MCF 10A (cell line): ENCODE results near the gene USP36. TPM values are rescaled to one million over a fixed set of nuclear protein-coding genes. Genes with fewer than 3 reads are reported as not detected.

Experiments used
- BruUV-seq: library from RNA; stranded (reverse); fragments of 400-500 nt; replicated peaks from 2 replicates; lab custom pipeline; 2021; lab: Mats Ljungman, UMichigan
- CTCF ChIA-PET: fragments of 300-600 bp; sonication (Branson Sonifier 250); formaldehyde crosslinking; extraction: SDS; loops from one replicate; lab custom pipeline; 2021; ENCODE audit warnings: antibody characterized with exemption, inconsistent platforms; lab: Yijun Ruan, JAX
- POLR2A ChIA-PET: fragments of 300-600, 350-650 bp; sonication (Branson Sonifier 250); formaldehyde crosslinking; extraction: SDS; loops from one replicate; lab custom pipeline; 2020; ENCODE audit warnings: antibody characterized with exemption, inconsistent platforms; lab: Yijun Ruan, JAX
- DNase-seq: peaks from one replicate; pipeline ENCODE4 v3.0.0-alpha.2; 2018; ENCODE audit not compliant: unreplicated experiment
- H3K27ac Mint-ChIP-seq: one replicate; pipeline ENCODE4 v1.8.0; 2022; ENCODE audit warnings: mild to moderate bottlenecking, low read depth, mixed read lengths; ENCODE audit not compliant: unreplicated experiment
- H3K27me3 Mint-ChIP-seq: one replicate; pipeline ENCODE4 v1.8.0; 2022; ENCODE audit warnings: mixed read lengths; ENCODE audit not compliant: insufficient read depth, unreplicated experiment
- H3K36me3 Mint-ChIP-seq: one replicate; pipeline ENCODE4 v1.8.0; 2022; ENCODE audit warnings: mild to moderate bottlenecking, moderate library complexity, mixed read lengths; ENCODE audit not compliant: insufficient read depth, unreplicated experiment
- H3K4me1 Mint-ChIP-seq: one replicate; pipeline ENCODE4 v1.8.0; 2022; ENCODE audit warnings: mixed read lengths; ENCODE audit not compliant: insufficient read depth, unreplicated experiment
- H3K4me3 Mint-ChIP-seq: one replicate; pipeline ENCODE4 v1.8.0; 2022; ENCODE audit warnings: mild to moderate bottlenecking, moderate library complexity, mixed read lengths; ENCODE audit not compliant: unreplicated experiment
- H3K9me3 Mint-ChIP-seq: one replicate; pipeline ENCODE4 v1.8.0; 2022; ENCODE audit warnings: mixed read lengths; ENCODE audit not compliant: unreplicated experiment
- CTCF ChIP-seq: fragments of 200-600 bp; IDR thresholded peaks from one replicate; pipeline ENCODE4 v1.8.0; 2022; ENCODE audit warnings: antibody characterized with exemption, mild to moderate bottlenecking; ENCODE audit not compliant: unreplicated experiment
- intact Hi-C: fragments of 100-400 bp; cut with micrococcal nuclease; formaldehyde crosslinking; loops from 2 replicates; pipeline ENCODE4 v1.14.1; 2022
- total RNA-seq: library from RNA; stranded (reverse); gene quantifications from 2 replicates; pipeline ENCODE4 v1.2.3, GENCODE V29; 2022

Gene USP36
- total RNA-seq, 1 experiment from 2014 or later, result 118 TPM

- ChIA-PET POLR2A (interaction anchor here (0.7 to 1.8 kb wide), 11 partner anchors 9 to 462 kb away, joined by 3 to 9 read pairs (median 4); partner anchors contain the start of gene PGS1), CTCF (interaction anchor here (1.2 kb wide), 1 partner anchor 138 kb away, joined by 3 read pairs; no protein-coding TSS in a partner anchor)
Observed at GRCh38 chr17:78840530-78840779, 159 bp downstream of the USP36 start.

DNA sequence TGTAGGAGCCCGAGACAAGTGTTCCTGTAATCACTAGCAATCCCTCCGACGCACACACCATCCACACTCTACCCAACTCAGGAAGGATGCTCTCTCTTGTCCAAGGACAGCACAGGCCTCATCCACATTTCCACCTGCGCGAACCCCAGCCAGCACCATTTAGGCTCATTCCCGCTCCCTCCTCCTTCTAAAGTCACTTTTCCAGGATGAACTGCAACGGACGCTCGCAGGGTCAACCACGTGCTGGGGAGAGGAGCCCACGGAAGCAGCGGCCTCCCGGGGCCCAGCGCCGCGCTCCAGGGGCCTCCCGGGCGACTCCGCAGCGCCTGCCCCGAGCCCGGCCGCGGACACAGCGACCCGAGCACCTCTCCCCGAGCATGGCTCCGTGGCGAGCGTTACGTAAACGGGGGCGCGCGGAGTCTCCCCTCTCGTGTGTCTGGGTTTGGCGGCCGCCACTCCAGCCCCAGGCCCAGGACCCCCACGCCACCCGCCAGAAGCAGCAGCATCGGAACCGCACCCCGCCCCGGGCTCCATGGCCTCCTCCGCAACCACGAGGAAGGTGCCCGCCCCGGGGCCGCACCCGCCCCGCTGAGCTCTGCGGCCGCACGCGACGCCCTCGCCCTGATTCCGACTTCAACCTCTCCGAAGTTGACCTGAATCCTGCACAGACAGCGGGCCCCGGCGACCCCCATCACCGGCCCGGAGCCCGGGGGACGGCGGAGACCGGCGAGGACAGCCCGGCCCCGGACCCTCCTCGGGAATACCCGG is 668 bp downstream of the USP36 start:
- Mint-ChIP-seq H3K4me3 (peak overlapping the region; percentile 93), H3K27me3 (no peaks in the 10 kb centered on the region), H3K9me3 (no peaks in the 10 kb centered on the region), H3K4me1 (peaks cover 28% of the 10 kb centered on the region), H3K27ac (peak overlapping the region; percentile 90), H3K36me3 (peaks cover 39% of the 10 kb centered on the region)
- TF ChIP-seq CTCF, result no peak
- intact Hi-C loops, result loop anchor here (2.0 kb wide), 1 partner anchor 23 kb away; no protein-coding TSS in a partner anchor
- CTCF ChIA-PET, result interaction anchor here (1.2 kb wide), 1 partner anchor 139 kb away, joined by 3 read pairs; no protein-coding TSS in a partner anchor
- POLR2A ChIA-PET, result interaction anchor here (0.6 to 1.8 kb wide), 13 partner anchors 9 to 462 kb away, joined by 3 to 9 read pairs (median 4); partner anchors contain the start of gene PGS1
- DNase-seq, result peak; percentile 45
- TSS peak; percentile 57 for BruUV-seq

More at GRCh38 chr17:78840530-78840779, 159 bp downstream of the USP36 start:
- TF ChIP-seq CTCF, result no peak
- H3K27me3 Mint-ChIP-seq, result no peaks in the 10 kb centered on the region
- H3K4me3 Mint-ChIP-seq, result peak overlapping the region; percentile 93
- DNase-seq, result no peak
- no TSS peak for BruUV-seq
- H3K4me1 Mint-ChIP-seq, result peaks cover 28% of the 10 kb centered on the region
- peak overlapping the region; percentile 90 for H3K27ac Mint-ChIP-seq
- intact Hi-C loops, result loop anchor here (2.0 kb wide), 1 partner anchor 22 kb away; no protein-coding TSS in a partner anchor
- H3K9me3 Mint-ChIP-seq, result no peaks in the 10 kb centered on the region
- peaks cover 34% of the 10 kb centered on the region for H3K36me3 Mint-ChIP-seq

DNA sequence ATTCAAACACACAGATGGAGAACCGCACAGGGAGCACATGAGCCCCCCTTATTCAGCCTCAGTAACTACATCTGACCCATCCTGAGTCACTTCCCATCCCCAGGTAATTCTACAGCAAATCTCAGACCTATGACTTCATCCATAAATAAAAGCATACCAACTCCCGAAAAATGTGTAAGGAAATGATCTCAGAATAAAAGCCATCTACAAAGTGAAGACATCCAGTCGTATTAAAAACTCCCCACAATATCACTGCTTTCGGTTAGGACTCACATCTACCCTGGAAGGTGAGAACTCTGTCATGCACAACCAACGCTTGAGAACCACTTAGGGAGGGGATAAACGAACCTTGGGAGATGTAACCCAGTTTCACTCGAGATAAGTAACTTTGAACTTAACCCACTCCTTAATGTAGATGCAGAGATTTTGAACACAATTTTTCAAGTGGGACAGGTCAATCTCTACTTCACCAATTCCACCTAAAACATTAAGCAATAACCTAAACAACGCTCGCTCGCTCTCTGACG is 1.3 kb downstream of the USP36 start:
- Mint-ChIP-seq H3K27ac (peak overlapping the region; percentile 90), H3K9me3 (no peaks in the 10 kb centered on the region), H3K27me3 (no peaks in the 10 kb centered on the region), H3K36me3 (peaks cover 37% of the 10 kb centered on the region), H3K4me3 (peak overlapping the region; percentile 93), H3K4me1 (peaks cover 25% of the 10 kb centered on the region)
- peak; percentile 9 for DNase-seq
- TF ChIP-seq CTCF, result no peak
- intact Hi-C loops, result no loop called here
- ChIA-PET POLR2A (interaction anchor here (0.9 to 1.3 kb wide), 3 partner anchors 14 to 134 kb away, joined by 3 to 4 read pairs (median 3); no protein-coding TSS in a partner anchor), CTCF (interaction anchor here (1.0 to 1.1 kb wide), 2 partner anchors 20 to 132 kb away, joined by 3 to 5 read pairs; no protein-coding TSS in a partner anchor)
- TSS peak; percentile 16 for BruUV-seq

DNA sequence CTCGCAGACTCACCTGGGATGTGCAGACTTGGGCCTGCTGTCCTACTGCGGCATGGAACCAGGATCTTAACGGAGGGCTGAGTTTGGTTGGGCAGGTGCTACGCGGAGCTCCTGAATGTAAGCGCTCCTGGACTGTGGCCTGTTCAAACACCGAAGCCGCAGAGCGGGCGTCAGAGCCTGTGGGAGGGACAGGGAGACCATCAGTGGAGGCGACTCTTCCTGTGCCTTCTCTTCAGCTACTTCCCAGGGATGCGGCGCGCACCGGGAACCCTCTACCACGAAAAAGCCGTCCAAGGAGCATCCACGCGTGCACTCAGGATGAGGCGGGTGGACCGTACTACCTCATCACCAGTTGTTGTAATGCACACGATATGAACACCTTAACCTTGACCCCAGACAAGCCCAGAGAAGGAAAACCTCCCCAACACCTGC is 2.0 kb downstream of the USP36 start:
- Mint-ChIP-seq H3K9me3 (no peaks in the 10 kb centered on the region), H3K36me3 (peaks cover 42% of the 10 kb centered on the region), H3K4me1 (peaks cover 22% of the 10 kb centered on the region), H3K27ac (peak overlapping the region; percentile 90), H3K4me3 (peak overlapping the region; percentile 93), H3K27me3 (no peaks in the 10 kb centered on the region)
- ChIA-PET CTCF (interaction anchor here (0.7 to 1.1 kb wide), 4 partner anchors 13 to 170 kb away, joined by 3 to 5 read pairs (median 3); no protein-coding TSS in a partner anchor), POLR2A (interaction anchor here (0.9 to 1.3 kb wide), 5 partner anchors 10 to 141 kb away, joined by 3 to 4 read pairs (median 3); partner anchors contain the start of gene LGALS3BP)
- DNase-seq, result no peak
- intact Hi-C loops, result no loop called here
- TF ChIP-seq CTCF, result no peak
- no TSS peak for BruUV-seq
